Stimulated activated CD4-positive, alpha-beta T cell treated with anti-CD3 and anti-CD28 coated beads, TNF-alpha, amount 100 ng/mL, for 24 hours (primary cell): ENCODE data around the gene NUDT21.
"Not testable (repeated sequence)": the region's sequence is repeated elsewhere in the genome, so short reads cannot be mapped to it uniquely, and the experiment has no call there.

Experiments
- DNase-seq, 3 experiments: peaks; one replicate each; pipeline ENCODE4 v3.0.0-alpha.2; 2020; ENCODE audit warnings: low read depth in 3 of 3

The NUDT21 gene

GRCh38 chr16:56380778-56381485 is 70.2 kb downstream of the NUDT21 start:
- not testable (repeated sequence) for DNase-seq
